ENCODE results near the gene TBKBP1.

TBKBP1 gene

DNA sequence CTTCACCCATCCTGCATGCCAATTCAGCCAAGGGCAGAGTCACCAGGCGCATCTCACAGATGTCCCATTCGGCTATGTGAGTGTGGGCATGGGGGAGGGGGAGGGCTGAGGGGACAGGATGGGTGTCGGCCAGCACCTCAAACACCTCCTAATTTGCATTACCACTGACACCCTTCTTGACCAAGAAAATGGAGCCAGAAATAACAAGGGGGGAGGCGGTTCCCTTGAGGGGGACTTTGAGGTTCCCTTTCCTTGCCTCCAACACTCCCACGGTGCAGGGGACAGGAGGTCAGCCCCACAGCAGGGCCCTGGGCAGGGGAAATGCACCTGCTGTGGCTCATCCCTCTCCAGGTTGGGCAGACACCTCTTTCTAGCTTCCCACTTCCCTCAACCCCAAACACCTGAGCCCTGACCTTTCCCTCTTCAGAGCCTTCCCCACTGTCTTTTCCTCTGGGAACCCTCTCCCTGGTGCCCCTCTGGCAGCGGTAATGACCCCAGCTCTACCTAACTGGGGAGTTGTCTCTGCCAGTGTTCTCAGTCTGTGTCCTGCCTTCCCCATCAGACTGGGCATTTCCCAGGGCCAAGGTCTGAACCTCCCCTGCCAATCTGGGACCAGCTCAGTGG lies 20.9 kb downstream of the TBKBP1 start:
- DNase-seq (ENCODE audit: low read depth in 3 of 3): no peak

DNA sequence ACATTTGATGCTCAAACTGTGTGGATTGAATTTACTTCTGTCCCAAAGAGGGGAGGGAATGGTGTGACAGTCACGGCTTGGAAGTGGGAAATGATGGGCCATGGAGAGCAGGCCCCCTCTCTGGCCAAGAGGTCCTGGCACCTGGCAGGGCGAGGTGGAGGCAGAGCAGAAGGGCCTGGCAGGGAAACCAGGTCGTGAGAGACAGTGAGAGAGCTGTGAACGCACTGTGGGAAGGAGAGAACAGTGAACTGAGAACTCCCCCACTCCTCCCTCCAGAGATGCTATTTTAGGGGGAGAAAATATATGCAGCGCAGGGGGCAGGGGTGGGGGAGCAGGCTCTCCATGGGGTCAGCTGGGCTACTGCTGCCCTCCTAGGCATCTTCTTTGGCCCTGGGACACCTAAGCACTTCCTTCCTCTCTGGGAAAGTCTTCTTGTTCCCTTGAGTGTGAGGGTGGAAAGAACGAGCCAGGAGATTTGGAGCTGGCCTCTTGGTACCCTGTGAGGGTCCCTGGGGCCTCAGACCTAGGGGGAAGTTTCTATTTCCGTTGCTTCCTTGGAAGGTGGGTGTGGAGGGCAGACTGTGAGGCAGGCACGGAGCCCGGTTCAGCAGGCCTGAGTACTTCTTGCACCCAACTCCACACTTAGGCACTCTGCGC lies 21.8 kb downstream of the TBKBP1 start:
- DNase-seq (ENCODE audit: low read depth in 3 of 3): no peak

DNA sequence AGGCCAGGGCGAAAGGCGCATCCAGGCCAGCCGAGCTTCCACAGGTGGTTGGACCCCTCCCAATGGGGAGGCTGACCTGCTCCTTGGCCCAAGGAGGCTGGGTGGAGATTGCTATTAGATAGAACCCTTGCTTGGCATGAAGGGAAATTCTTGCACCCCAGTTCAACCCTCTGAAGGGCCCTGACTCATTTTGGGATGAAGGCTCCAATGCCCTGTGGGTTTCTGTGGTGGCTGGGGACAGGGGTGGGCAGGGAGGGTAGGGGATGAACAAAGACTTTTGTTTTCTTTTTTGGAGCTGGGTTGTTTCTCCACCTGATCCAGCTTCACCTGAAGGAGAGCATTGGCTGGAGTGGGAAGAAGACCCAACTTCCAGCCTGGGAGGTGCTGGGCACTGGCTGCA lies 22.4 kb downstream of the TBKBP1 start:
- DNase-seq (ENCODE audit: low read depth in 3 of 3): no peak

DNA sequence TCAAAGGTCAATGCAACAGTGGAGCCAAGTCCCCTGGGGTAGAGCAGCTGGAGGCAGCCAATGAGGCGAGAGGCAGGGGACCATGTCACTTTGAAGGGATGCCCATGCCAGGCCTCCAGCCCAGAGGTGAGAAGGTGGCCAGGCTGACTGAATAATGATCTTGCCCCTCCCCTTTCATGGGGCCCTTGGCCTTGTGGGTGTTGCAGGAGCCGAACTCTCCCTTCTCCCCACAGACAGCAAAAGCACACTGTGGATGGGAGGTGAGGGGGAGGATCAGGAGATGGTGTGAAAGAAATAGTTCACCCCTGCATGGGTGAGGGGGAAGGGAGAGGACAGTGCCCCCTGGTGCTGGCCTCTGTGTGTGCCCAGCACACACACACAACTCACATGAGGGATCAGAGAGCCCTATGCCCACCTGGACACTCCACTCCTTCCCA lies 23.3 kb downstream of the TBKBP1 start:
- DNase-seq (ENCODE audit: low read depth in 3 of 3): peak in 1 of 3 experiments; percentile 45

DNA sequence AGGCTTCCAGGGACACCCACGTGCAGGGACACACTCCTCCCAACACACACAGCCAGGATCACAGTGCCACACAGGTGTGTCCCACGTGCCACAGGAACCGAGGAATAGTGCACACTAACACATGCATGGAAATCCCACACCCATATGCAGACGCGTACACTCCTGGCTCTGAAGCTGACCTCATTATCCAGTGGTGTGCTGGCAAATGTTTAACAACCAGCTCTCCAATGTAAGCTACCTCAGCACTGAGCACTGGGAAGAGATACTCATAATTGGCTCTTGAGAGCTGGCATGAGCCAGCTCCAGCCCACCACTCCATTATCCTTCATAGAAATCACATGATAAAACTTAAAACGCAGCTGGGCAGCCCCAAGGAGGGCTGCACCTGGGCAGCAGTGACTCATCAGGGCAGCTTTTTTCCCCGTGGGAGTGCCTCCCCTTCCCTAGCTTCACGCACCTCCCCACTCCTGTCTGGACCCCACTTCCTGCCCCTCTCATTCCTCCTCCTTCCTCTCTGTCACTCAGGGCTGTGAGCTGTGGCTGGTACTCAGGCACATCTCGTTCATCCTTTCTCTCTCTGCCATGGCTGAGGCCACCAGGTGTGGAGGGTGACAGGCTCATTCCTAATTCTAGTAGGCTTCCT lies 24.1 kb downstream of the TBKBP1 start:
- DNase-seq (ENCODE audit: low read depth in 3 of 3): peak in 1 of 3 experiments; percentile 41

DNA sequence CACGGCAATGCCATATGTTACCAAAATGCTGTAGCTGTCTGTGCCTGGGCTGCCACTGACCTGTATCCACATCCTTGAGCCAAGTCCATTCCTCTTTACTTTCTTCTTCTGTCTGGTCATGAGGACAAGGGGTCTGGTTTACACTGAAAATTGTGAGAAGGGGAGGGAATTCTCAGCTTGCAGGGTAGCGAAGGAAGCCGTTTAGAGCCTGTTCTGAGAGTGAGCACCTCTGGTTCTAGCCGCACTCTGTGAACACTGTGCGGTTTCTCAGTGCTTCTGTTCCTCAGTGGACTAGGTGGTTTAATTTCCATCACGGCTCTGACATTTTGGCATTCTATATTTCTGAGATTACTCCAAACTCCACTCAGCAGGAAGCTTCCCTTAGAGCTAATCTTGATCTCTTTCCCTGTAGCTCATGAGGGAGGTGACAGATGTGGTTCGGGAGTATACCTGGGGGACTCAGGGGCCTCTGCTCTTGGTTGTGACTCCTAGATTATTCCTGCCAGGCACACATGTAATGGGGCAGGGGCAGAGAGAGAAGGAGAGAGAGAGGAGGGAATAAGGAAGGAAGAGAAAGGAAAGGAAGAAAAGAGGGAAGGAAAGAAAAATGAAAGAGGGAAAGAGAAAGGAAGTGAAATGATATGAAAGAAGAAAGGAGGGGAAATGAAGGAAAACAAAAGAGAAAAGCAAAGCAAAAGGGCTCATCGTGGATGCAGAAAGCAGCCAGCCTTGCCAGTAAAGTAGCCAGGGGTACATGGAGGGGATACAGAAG lies 24.9 kb downstream of the TBKBP1 start:
- DNase-seq (ENCODE audit: low read depth in 3 of 3): no peak

DNA sequence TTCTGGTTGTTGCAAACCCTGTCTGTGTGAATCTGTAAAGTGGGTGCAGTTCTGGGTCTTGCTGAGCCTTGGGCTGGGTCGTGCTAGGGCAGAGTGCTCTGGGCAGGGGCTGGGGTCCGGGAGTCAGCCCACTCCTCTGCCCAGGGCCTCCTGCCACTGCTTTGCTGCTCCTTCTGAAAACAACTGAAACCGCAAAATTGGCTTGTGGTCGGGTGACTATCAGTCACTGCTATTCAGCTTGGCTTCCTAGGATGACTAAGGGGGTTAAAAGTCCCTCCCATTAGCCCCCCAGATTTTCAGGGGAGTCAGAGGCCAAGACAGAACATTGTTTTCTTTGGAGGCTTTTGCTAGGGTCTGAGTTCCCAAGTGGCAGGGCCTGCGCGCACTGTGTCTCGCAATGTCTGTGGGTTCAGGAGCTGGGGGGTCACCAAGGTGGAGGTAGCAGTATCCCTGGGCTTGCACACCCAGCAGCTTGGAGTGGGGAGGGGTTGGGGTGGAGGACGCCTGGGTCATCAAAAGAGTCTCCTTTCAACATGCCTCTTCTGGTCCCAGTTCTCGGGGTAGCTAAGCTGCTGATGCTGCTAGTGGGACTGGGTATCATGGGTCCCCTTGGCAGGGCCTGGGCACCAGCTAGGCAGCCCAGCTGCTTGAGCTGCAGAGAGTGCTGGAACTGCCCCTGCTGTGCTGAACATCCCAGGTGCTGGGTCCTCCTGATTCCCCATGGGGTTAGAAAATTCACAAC lies 25.6 kb downstream of the TBKBP1 start:
- DNase-seq (ENCODE audit: low read depth in 3 of 3): peak in 2 of 3 experiments; percentile 66 to 78

DNA sequence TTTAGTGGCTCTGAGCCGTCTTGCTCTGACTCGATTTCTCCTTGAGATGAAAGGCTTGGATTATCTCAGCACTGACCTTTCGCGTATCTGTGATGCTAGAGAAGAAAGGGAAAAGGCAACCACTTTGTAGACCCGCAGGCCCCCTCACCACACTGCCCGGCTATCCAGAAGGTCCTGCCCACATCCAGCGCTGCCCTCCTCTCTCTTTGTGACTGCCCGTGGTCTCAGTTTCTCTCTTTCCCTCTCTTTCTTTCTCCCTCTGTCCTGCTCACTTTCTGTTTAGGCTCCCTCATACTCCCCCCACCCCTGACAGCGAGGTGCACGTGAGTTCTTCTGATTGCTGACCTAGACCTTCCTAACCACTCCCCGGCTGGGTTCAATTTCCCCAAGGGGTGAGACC lies 26.2 kb downstream of the TBKBP1 start:
- DNase-seq (ENCODE audit: low read depth in 3 of 3): no peak

DNA sequence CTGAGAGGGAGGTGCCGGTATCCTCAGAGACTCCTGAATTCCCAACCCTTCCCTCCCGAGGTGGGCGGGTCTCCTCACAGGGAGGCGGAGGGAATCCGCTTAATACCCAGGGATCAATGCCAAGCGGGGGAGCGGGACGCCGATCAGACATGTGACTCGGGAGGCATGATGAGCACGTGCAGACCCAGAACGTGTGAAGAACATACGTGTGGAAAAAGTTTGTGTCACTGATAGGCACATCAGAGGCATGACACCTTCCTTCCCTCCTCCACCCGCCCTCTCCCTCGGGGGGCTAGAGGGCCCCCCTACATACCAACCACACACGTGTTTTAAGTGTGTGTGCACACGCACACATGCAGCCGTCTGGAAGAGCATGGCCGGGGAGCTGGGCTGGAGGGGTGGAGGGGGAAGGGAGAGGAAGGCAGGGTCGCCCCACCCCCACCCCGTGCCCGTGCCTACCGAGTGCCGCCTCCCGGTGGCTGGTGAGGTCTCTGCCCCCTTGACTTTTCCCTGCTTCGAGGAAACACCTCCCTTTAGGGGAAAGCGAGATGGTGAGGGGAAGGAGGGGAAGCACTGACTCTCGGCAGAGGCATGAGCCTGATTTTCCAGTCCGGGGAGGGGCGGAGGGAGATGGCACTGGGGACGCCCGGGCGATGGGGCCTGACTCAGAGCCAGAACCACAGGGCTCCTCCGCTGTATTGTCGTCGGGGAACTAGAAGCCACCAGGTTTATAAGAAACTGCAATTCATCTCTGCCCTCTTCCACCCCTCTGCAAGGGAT lies 27.0 kb downstream of the TBKBP1 start:
- DNase-seq (ENCODE audit: low read depth in 3 of 3): peak; percentile 93 to 98 (median 96)

DNA sequence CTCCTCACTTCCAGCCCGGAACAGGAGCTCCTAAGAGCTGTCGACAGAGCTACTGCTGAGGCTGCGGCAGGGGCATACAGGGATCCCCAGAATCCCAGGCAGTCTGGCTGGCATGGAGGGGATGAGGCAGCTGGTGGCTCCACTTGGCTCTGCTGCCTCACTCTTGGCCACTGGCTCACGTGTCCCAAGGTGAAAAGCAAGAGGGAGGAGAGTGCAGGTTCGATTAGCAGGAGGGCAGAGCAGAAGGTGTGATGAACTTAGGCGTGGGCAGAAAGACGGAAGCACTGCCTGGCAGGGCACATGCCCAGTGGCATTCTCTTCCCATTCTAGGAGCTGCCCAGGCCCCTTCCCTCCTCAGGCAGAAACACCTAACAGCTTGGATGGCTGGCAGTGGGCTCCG lies 27.8 kb downstream of the TBKBP1 start:
- DNase-seq (ENCODE audit: low read depth in 3 of 3): no peak

DNA sequence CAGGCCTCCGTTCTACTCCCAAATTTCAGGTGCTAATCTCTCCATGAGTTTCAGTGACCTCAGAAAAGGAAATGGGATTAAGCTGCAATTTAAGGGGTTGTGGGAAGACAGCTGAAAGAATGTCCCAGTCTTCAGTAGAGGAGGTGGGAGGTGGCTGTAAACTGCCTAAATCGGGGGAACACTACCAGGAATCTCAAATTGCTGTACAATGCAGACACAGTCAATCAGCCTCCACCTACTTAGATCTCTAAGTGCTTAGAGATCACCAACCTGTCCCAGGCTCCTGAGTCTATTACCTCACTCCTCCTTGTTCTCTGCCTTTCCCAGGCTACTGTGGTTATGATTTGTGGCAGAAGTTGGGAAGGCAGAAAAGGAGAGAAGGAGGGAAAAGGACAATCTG lies 30.7 kb downstream of the TBKBP1 start:
- DNase-seq (ENCODE audit: low read depth in 3 of 3): no peak

DNA sequence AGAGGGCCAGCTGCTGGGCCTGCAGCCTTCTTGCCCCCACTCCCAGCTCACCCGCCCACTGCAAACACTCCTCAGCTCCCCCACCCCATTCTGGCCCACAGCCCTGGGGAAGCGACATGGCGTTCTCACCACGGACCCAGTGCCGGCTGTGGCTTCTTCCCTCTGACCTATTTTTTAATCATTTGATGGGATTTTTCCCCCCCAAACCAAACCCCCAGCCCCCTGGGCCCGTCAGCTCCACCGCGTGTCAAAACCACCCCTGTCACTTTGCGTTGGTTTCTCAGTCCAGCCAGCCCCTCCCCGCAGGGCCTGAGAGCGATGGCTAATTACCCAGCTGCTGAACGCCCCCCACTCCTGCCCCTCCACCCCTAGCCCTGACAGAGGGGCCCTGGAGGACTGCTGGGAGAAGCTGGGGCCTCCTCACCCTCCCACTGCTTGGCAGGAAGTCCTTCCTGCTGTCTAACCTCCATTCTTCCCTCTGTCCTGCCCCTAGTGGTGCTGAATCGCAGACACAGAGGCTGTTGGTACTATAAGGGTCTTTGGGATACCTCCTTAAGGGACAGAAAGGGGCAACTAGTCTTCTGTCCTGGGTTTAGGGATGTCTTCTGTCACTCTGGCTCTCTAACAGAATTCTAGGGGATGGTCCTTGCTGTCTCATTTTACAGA lies 31.6 kb downstream of the TBKBP1 start:
- DNase-seq (ENCODE audit: low read depth in 3 of 3): no peak

DNA sequence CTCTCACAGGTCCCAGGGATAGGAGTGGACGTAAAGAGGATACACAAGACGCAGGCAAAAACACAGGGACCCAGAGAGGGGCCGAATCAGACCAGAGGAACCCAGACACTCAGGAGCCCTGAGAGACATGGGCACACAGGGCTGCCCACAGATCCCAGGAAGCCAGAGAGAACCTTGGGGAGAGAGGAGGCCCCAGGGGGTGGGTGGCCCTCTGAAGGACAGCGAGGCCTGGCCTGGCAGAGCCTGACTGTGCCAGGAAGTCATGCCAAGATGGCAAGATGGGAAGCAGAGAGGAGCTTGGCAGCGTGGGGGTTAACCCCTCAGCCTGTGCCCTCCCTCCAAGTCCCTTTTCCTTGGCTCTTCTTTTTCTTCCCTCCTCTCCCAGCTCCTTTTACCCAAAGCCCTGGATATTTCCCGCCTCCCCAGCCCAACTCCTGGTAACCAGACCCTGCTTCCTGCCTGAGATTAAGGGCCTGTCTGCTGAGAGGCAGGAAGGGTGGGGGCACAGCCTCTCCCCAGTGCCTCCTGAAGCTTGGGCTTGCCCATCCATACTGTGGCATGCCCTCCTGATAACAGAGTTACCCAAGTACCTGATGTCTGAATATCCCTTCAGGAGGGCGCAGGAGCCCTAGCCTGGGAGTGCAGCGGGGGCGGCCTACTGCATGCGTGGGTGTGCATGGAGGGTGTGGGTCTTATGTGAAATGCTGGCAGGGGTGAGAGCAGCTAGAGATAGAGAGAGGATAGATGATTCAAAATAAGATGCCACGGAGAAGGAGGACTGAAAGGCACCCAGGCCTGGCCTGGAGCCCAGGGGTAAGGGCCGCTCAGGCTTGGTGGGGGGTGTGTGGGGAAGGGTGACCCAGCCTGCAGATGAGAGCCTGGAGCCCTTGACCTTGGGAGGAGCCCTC lies 33.1 kb downstream of the TBKBP1 start:
- DNase-seq (ENCODE audit: low read depth in 3 of 3): no peak

DNA sequence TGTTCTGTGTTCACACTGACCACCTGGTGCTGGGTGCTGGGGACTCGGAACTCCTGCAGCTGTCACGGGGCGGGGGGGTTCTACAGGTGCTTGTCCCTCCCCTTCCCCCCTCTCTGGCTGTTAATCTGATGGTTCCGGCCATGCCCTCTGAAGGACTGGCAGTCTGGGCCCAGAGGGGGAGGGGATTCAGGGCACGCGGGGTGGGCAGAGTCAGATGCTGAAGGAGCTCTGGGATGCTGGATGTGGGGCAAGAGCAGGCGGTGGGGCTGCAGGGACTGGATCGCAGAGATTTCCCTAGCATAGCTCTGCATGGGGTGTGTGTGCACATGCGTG lies 33.7 kb downstream of the TBKBP1 start:
- DNase-seq (ENCODE audit: low read depth in 3 of 3): no peak

DNA sequence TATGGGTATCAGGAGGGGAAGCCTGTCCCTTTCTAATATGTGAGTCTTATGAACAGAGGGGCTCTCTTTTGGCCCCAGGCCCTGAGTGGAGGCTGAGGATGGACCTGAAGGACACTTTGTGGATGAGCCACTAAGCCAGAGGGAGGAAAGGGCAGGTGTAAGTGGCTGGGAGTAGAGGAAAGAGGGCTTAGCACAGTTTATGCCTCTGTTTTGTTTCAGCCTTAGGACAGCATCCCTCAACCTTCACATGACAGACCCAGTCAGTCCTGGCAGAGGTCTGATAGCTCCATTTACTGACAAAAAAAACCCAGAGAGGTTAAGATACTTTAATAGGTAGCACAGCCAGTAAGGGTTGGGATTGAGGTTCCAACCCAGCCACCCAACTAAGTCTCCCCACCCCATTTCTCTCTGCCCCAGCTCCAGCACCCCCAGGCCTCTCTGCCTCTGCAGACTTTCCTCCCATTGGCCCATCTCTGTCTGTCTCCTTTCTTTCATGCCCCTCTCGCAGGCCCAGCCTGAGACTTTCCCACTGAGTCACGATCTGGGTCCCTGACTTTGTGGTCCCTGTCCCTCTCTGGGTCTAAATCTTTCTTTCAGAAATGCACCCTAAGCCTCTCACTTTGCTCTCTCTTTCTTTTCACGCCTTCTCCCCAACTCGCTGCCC lies 34.4 kb downstream of the TBKBP1 start:
- no peak for DNase-seq (ENCODE audit: low read depth in 3 of 3)

DNA sequence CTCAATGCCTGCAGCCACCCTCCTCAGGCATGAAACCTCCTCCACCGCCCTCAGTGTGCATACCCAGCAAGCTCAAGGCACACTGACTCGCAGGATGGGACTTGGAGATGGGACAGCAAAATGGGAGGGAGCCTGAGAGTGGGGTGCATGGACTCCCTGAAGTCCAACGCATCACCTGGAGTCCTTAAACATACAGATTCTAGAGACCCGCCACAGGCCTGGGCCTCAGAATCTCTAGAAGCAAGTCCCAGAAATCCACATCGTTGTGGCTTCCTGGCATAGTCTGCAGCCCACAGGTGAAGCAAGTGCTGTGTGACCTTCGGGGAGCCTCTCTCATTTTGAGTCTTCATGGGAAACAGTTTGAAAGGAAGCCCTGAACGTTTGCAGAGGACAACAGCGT lies 35.5 kb downstream of the TBKBP1 start:
- no peak for DNase-seq (ENCODE audit: low read depth in 3 of 3)

DNA sequence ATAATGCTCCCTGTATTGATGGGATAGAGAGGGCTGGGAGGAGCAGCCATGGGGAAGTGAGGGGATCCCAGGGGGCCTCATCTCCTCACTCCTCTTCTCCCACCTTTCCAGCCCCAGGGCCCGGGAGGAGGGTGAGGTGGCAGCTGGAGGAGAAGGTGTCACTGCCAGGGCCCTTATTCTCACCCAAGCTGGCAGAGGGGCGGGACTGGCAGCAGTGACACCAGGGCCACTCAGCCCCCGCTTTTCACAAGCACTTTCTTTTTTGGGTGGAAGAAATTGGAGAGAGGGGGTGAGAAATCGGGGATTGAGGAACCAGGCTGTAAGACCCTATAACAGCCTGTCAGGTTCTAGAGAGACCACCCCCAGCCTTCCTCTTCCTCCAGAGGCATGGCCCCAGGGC lies 36.7 kb downstream of the TBKBP1 start:
- DNase-seq (ENCODE audit: low read depth in 3 of 3): no peak

DNA sequence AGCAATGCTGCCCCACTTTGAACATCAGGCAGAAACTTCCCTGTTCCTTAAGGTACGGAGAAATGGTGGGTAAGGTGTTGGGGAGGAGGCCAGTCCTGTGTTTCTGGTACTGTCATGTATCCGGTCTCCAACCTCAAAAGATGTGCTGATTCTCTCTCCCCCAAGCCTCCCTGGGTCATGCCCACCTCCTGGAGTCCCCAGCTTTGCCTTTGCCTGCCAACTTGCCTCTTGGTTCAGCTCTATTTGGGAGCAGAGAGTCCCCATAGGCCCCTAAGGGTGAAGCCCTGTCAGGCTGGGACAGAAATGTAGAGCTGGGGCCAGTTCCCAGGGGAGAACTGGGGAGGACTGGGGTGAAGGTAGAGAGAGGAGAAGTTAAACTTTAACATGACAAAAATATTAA lies 37.4 kb downstream of the TBKBP1 start:
- no peak for DNase-seq (ENCODE audit: low read depth in 3 of 3)

Measured in stimulated activated CD4-positive, alpha-beta T cell treated with anti-CD3 and anti-CD28 coated beads, TNF-alpha, amount 100 ng/mL, for 24 hours (primary cell).